Measurements from ENCODE around the gene TBC1D24.
"Not testable (repeated sequence)": the region's sequence is repeated elsewhere in the genome, so short reads cannot be mapped to it uniquely, and the experiment has no call there.

The TBC1D24 gene

DNA sequence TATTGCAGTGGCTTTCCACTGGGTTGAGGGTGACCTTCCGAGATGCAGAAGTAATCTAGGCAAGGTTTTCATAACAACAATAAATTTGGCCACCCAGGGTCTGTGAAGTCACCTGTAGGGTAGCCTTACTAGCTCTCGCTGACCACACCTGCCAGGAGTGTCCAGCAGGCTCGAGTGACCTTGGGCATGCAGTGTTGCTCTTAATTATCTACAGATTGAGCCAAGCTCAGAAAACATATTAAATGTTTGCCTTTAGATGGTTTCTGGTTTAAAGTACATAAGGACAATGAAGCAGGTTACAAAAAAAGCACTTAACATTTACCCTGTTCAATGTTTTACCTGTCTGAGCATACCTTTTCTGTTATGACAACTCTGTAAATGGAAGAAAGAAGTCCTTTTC is 1.8 kb downstream of the TBC1D24 start:
- no peak overlapping the region for H3K9ac ChIP-seq (ENCODE audit: low read depth, low read length)
- no peak overlapping the region for H3K27ac ChIP-seq (ENCODE audit: low read depth, low read length)
- H3K9me3 ChIP-seq (ENCODE audit: insufficient read depth, low read depth, low read length), result no peaks in the 10 kb centered on the region
- WGBS, result 86% methylated on average over 3 of the region's 3 CpGs
- no peaks in the 10 kb centered on the region for H3K4me1 ChIP-seq (ENCODE audit: insufficient read depth, low read length)
- no peaks in the 10 kb centered on the region for H3K36me3 ChIP-seq (ENCODE audit: insufficient read depth, low read length)
- H3K4me3 ChIP-seq (ENCODE audit: low read length), result no peak overlapping the region
- H3K27me3 ChIP-seq (ENCODE audit: insufficient read depth, low read length), result peaks cover 44% of the 10 kb centered on the region

DNA sequence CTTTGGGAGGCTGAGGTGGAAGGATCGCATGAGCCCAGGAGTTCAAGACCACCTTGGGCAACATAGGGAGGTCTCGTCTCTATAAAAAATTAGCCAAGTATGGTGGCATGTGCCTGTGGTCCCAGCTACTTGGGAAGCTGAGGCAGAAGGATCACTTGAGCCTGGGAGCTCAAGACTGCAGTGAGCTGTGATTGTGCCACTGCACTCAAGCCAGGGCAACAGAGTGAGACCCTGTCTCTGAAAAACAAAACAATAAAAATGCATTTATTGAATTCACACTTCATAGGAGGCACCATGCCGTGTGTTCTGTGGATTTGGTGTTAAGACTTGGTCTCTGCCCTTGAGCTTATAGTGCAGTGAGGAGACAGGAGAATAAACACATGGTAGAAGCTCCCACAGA is 2.4 kb downstream of the TBC1D24 start:
- H3K4me3 ChIP-seq (ENCODE audit: low read length), result no peak overlapping the region
- no peak overlapping the region for H3K27ac ChIP-seq (ENCODE audit: low read depth, low read length)
- peaks cover 38% of the 10 kb centered on the region for H3K27me3 ChIP-seq (ENCODE audit: insufficient read depth, low read length)
- no peaks in the 10 kb centered on the region for H3K4me1 ChIP-seq (ENCODE audit: insufficient read depth, low read length)
- H3K9ac ChIP-seq (ENCODE audit: low read depth, low read length), result no peak overlapping the region
- no peaks in the 10 kb centered on the region for H3K9me3 ChIP-seq (ENCODE audit: insufficient read depth, low read depth, low read length)
- 93% methylated on average over 3 of the region's 3 CpGs for WGBS
- H3K36me3 ChIP-seq (ENCODE audit: insufficient read depth, low read length), result no peaks in the 10 kb centered on the region

DNA sequence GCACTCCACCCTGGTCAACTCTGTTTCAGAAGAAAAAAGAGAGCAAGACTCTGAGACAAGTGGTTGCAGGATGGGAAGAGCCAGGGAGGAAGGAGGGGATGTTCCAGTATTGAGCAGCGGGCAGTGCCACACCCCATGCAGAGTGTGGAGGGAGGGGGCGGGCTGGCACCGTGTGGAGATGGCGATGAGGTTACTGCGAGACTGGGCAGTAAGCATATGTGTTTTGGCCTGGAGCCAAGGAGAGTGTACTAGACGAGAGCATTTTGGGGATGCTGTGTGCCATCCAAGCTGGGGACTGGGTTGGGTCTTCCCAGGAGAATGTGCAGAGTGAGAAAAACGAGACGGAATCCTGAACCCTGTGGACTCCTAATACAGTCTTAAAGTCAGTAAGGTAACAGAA is 3.4 kb downstream of the TBC1D24 start:
- Histone ChIP-seq H3K27me3 (ENCODE audit: insufficient read depth, low read length) (peaks cover 28% of the 10 kb centered on the region), H3K4me1 (ENCODE audit: insufficient read depth, low read length) (no peaks in the 10 kb centered on the region), H3K4me3 (ENCODE audit: low read length) (no peak overlapping the region), H3K9ac (ENCODE audit: low read depth, low read length) (no peak overlapping the region), H3K27ac (ENCODE audit: low read depth, low read length) (no peak overlapping the region), H3K9me3 (ENCODE audit: insufficient read depth, low read depth, low read length) (no peaks in the 10 kb centered on the region), H3K36me3 (ENCODE audit: insufficient read depth, low read length) (no peaks in the 10 kb centered on the region)
- 91% methylated on average over 8 of the region's 8 CpGs for WGBS

DNA sequence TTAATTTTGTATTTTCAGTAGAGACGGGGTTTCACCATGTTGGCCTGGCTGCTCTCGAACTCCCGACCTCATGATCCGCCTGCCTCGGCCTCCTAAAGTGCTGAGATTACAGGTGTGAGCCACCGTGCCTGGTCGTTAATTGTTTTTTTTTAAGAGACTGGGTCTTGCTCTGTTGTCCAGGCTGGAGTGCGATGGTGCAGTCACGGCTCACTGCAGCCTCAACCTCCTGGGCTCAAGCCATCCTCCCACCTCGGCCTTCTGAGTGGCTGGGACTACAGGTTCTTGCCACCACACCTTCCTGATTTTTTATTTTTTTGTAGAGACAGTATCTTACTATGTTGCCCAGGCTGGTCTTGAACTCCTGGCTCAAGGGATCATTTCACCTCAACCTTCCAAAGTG is 5.1 kb downstream of the TBC1D24 start:
- H3K27me3 ChIP-seq (ENCODE audit: insufficient read depth, low read length), result peaks cover 16% of the 10 kb centered on the region
- not testable (repeated sequence) for H3K36me3 ChIP-seq (ENCODE audit: insufficient read depth, low read length); H3K9ac ChIP-seq (ENCODE audit: low read depth, low read length); H3K4me1 ChIP-seq (ENCODE audit: insufficient read depth, low read length); H3K4me3 ChIP-seq (ENCODE audit: low read length); H3K27ac ChIP-seq (ENCODE audit: low read depth, low read length); H3K9me3 ChIP-seq (ENCODE audit: insufficient read depth, low read depth, low read length)
- WGBS, result 94% methylated on average over 10 of the region's 10 CpGs

DNA sequence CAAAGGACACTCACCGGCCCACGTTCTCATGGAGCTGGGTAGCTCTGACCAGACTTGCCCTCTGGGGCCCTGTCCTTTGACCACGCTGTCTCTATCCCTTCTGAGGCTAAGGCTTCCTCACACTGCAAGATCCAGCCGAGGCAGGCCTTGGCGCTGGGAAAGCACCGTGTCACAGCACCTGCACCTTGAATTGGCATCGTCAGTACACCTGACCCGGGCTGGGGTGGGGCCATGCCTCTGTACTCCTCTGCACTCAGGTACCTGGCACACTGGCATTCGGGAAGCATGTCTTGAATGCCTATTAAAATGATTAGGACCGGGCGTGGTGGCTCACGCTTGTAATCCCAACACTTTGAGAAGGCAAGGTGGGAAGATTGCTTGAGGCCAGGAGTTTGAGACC is 6.0 kb downstream of the TBC1D24 start:
- 94% methylated on average over 12 of the region's 12 CpGs for WGBS

DNA sequence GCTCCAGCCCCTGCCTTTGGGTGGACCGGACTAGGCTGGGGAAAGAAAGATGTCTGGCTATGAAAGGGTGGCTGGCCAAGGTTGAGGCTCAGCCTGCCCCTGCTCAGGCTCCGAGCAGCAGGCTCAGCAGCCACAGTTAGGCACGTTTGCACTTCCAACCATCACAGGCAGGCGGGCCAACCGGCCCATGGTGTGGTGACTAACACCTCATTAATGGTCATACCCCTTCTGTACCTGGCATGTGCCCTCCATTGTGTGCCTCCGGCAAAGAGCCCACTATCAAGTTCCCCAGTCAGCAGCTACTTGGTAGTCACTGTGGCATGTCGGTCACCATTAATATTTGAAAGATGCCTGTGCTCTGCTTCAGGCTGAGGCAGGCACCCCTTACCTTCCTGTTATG is 6.7 kb downstream of the TBC1D24 start:
- Histone ChIP-seq H3K27ac (ENCODE audit: low read depth, low read length) (no peak overlapping the region), H3K9me3 (ENCODE audit: insufficient read depth, low read depth, low read length) (no peaks in the 10 kb centered on the region), H3K4me3 (ENCODE audit: low read length) (no peak overlapping the region), H3K27me3 (ENCODE audit: insufficient read depth, low read length) (peaks cover 4% of the 10 kb centered on the region), H3K9ac (ENCODE audit: low read depth, low read length) (no peak overlapping the region), H3K36me3 (ENCODE audit: insufficient read depth, low read length) (no peaks in the 10 kb centered on the region), H3K4me1 (ENCODE audit: insufficient read depth, low read length) (no peaks in the 10 kb centered on the region)
- 85% methylated on average over 7 of the region's 7 CpGs for WGBS

More for the DNA sequence above, 6.0 kb downstream of the TBC1D24 start:
- Histone ChIP-seq H3K27ac (ENCODE audit: low read depth, low read length) (no peak overlapping the region), H3K9ac (ENCODE audit: low read depth, low read length) (no peak overlapping the region), H3K4me1 (ENCODE audit: insufficient read depth, low read length) (no peaks in the 10 kb centered on the region), H3K4me3 (ENCODE audit: low read length) (no peak overlapping the region), H3K27me3 (ENCODE audit: insufficient read depth, low read length) (peaks cover 11% of the 10 kb centered on the region), H3K36me3 (ENCODE audit: insufficient read depth, low read length) (no peaks in the 10 kb centered on the region), H3K9me3 (ENCODE audit: insufficient read depth, low read depth, low read length) (no peaks in the 10 kb centered on the region)

DNA sequence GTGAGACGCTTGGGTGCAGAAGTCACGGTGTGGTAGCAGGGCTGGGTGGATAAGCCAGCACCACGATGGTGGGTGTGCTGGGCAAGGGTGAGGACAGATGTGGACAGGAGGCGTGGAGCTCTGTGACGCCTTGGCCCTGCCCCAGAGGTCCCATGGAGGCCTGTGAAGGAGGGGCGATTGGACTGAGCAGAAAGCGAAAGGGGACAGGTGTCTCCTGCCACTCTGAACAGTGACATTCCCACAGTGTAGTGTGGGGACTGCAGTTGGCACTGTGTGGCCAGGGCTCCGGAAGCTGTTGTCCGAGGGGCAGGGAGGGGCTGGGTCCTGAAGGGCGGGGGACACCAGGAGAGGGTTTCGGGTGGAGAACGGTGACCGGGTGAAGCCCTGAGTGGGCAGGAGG is 7.3 kb downstream of the TBC1D24 start:
- 94% methylated on average over 13 of the region's 13 CpGs for WGBS
- Histone ChIP-seq H3K4me3 (ENCODE audit: low read length) (no peak overlapping the region), H3K9me3 (ENCODE audit: insufficient read depth, low read depth, low read length) (no peaks in the 10 kb centered on the region), H3K9ac (ENCODE audit: low read depth, low read length) (no peak overlapping the region), H3K4me1 (ENCODE audit: insufficient read depth, low read length) (no peaks in the 10 kb centered on the region), H3K27me3 (ENCODE audit: insufficient read depth, low read length) (no peaks in the 10 kb centered on the region), H3K27ac (ENCODE audit: low read depth, low read length) (no peak overlapping the region), H3K36me3 (ENCODE audit: insufficient read depth, low read length) (no peaks in the 10 kb centered on the region)

DNA sequence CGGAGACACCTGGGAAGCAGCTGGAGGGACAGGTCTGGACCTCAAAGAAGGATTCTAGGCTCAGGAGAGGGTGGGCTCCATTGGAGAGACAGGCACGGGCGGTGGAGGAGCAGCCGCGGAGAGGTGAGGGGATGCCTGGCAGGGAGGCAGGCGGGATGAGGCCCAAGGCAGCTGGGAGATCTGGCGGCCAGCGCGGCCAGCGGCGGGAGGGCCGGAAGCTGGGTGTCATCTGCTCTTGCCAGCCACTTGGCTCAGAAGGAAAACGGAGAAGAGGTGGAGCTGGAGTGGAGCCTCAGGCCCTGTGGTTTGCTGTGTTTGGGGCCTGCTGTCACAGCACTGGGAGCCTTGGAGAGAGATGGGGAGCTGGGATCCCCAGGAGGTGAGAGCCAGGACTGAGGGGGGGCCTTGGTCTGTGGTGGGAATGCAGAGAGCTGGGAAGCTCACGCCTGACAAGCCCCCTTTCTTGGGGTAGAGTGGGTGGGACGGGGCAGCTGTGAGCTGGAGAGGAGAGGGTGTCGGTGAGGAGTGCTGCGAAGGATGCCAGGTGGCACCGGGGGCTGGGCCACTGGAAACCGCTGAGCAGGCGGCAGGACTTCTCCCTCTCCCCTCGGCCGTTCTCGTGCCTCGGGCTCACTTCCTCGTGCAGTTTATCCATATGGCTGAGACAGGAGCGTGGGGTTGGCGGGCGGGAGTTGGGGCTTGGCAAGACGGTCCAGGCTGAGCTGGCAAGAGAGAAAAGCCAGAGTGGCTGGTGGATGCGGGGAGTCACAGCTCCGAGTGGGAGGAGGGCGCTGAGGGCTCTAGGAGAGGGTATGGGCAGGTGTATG is 8.0 kb downstream of the TBC1D24 start:
- no peak overlapping the region for H3K4me3 ChIP-seq (ENCODE audit: low read length)
- H3K27ac ChIP-seq (ENCODE audit: low read depth, low read length), result no peak overlapping the region
- no peak overlapping the region for H3K9ac ChIP-seq (ENCODE audit: low read depth, low read length)
- no peaks in the 10 kb centered on the region for H3K9me3 ChIP-seq (ENCODE audit: insufficient read depth, low read depth, low read length)
- 90% methylated on average over 32 of the region's 32 CpGs for WGBS
- H3K4me1 ChIP-seq (ENCODE audit: insufficient read depth, low read length), result no peaks in the 10 kb centered on the region
- no peaks in the 10 kb centered on the region for H3K36me3 ChIP-seq (ENCODE audit: insufficient read depth, low read length)
- H3K27me3 ChIP-seq (ENCODE audit: insufficient read depth, low read length), result no peaks in the 10 kb centered on the region

DNA sequence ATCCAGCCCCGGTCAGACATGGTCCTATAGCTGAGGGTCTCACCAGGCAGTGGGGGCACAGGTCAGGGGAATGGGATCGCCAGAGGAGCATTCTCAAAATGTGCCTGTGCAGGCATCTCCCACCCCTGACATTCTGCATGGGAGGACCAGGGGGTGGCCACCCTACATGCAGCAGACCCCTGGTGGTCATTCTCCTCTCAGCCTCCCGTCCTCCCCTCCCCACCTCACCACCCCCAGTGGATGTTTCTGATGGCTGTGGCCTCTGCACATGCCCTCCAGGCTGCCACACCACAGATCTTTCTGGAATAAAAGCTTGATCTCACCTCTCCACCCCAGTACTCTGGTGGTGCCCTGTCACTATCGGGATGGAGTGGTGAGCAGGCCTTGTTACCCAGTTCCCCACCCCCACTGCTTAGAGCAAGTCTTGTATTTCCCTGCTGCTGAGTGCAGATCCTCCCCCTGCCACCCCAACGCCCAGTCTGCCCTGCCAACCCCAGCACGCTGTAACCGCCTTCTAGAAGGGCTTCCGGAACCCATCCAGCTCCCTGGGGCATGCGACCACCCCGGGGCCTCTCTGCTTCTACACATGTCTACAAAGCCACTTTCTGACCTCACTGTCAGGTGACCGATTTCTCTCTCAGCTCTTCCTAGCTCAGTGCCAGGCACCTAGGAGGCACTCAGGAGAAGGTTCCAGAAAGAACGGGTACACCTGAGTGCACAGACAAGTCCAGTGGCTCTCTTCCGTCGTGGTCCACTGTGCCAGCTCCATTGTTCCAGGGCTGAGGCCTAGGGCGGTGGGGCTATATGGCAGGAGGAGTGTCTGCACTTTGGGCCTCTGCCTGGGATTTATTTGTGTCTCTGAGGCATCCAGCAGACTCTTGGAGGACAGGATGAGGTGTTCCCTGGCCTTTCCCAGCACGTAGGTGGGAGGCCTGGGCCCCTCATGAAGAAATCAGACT is 9.3 kb downstream of the TBC1D24 start:
- Histone ChIP-seq H3K27ac (ENCODE audit: low read depth, low read length) (no peak overlapping the region), H3K36me3 (ENCODE audit: insufficient read depth, low read length) (no peaks in the 10 kb centered on the region), H3K27me3 (ENCODE audit: insufficient read depth, low read length) (no peaks in the 10 kb centered on the region), H3K4me3 (ENCODE audit: low read length) (no peak overlapping the region), H3K9me3 (ENCODE audit: insufficient read depth, low read depth, low read length) (no peaks in the 10 kb centered on the region), H3K9ac (ENCODE audit: low read depth, low read length) (no peak overlapping the region), H3K4me1 (ENCODE audit: insufficient read depth, low read length) (no peaks in the 10 kb centered on the region)
- 91% methylated on average over 16 of the region's 16 CpGs for WGBS

DNA sequence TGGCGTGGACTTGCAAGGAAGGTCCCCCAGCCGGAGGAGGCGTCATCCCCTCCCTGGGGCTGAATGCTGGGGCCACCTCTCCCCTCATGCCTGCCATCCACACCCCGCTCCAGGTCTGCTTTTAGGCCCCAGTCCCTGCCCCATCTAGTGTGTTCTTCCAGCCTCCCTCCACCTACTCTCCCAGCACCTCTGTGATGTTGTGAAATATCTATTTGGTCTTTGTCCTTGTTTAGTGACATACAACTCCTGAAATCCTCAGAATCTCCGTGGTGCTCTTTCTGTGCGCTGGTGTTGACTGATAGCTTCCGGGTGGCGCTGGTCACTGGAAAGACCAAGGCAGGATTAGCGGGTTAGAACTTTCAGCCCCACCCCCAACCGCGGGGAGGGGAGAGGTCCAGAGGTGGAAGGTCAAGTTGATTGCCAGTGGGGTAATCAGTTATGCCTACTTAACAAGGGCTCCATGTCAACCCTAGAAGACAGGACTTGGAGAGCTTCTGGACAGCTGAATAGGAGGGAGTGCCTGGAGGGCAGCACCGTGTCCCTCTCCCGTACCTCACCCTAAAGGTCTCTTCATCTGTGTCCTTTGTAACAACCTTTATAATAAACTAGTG is 10.1 kb downstream of the TBC1D24 start:
- no peaks in the 10 kb centered on the region for H3K27me3 ChIP-seq (ENCODE audit: insufficient read depth, low read length)
- no peak overlapping the region for H3K9ac ChIP-seq (ENCODE audit: low read depth, low read length)
- WGBS, result 92% methylated on average over 13 of the region's 13 CpGs
- H3K4me1 ChIP-seq (ENCODE audit: insufficient read depth, low read length), result no peaks in the 10 kb centered on the region
- H3K4me3 ChIP-seq (ENCODE audit: low read length), result no peak overlapping the region
- H3K36me3 ChIP-seq (ENCODE audit: insufficient read depth, low read length), result no peaks in the 10 kb centered on the region
- no peaks in the 10 kb centered on the region for H3K9me3 ChIP-seq (ENCODE audit: insufficient read depth, low read depth, low read length)
- H3K27ac ChIP-seq (ENCODE audit: low read depth, low read length), result no peak overlapping the region
